ENCODE measurements around the gene IARS1. TPM values are rescaled to one million over a fixed set of nuclear protein-coding genes. Genes with fewer than 3 reads are reported as not detected.

Gene IARS1
- total and polyA plus RNA-seq, 2 of the 13 experiments (the other 11 are each of a cell fraction or from before 2014, with no cell fraction given) = 55.9 to 185 TPM

GRCh38 chr9:92279302-92279701, 14.2 kb downstream of the IARS1 start:
- POLR2A ChIA-PET = interaction anchor here (1.1 kb wide), 1 partner anchor 9 kb away, joined by 3 read pairs; no protein-coding TSS in a partner anchor
- Histone ChIP-seq H4K20me1 (ENCODE audit: insufficient read depth, low read length) (peaks cover 13% of the 10 kb centered on the region), H3K4me3 (replicated peaks in 1 of 3; ENCODE audit: insufficient read depth in 1 of 3, low read depth in 2 of 3, low read length in 3 of 3) (no peak overlapping the region), H3K9ac (ENCODE audit: insufficient read depth, low read depth, low read length) (no peak overlapping the region), H3K4me2 (ENCODE audit: low read depth, low read length) (no peak overlapping the region), H3K79me2 (ENCODE audit: insufficient read depth, low read length) (peaks cover 8% of the 10 kb centered on the region), H2AFZ (ENCODE audit: low read length) (no peak overlapping the region), H3K36me3 (replicated peaks in 1 of 2; ENCODE audit: control insufficient read depth in 1 of 2, insufficient read depth in 2 of 2, low read length in 2 of 2) (peaks cover 28 to 92% of the 10 kb centered on the region in 2 experiments), H3K4me1 (ENCODE audit: insufficient read depth, low read length) (no peaks in the 10 kb centered on the region), H3K27me3 (ENCODE audit: control insufficient read depth in 1 of 2, insufficient read depth in 2 of 2, low read length in 2 of 2) (no peaks in the 10 kb centered on the region), H3K9me3 (ENCODE audit: low read length) (no peaks in the 10 kb centered on the region), H3K27ac (ENCODE audit: extremely low read length, insufficient read depth, low read length) (no peak overlapping the region)
- no peak for ATAC-seq
- no peak for DNase-seq (ENCODE audit: low spot score)
- intact Hi-C loops (cut with micrococcal nuclease; ENCODE audit: unreplicated experiment) = no loop called here
- no TSS peak for BruUV-seq (replicated peaks)
- in situ Hi-C loops (cut with HindIII; ENCODE audit: extremely low pct_ligation_motif_present, low pct_unique_long_range_greater_than_20kb) = no loop called here
- CTCF ChIA-PET (ENCODE audit: low intra/inter-chr PET ratio, low total read pairs) = no interaction called here
- 96% methylated on average over 1 of the region's 1 CpG for WGBS (ENCODE audit: low lambda C conversion rate)
- no peak for TF ChIP-seq ZNF724P (CRISPR knock-in tag; IDR thresholded peaks at IDR 0.05; ENCODE audit: borderline replicate concordance)
- no peak for TF ChIP-seq ZNF562 (CRISPR knock-in tag; IDR thresholded peaks at IDR 0.05; ENCODE audit: borderline replicate concordance)
- TF ChIP-seq RBFOX2 (IDR thresholded peaks at IDR 0.05; ENCODE audit: low read depth, low read length) = 0 out of 2 replicates have a peak, but pooled peaks have one; percentile 34
- no peak for FAIRE-seq

- whole genome bisulfite sequencing (ENCODE audit: low lambda C conversion rate) = 95% methylated on average over 2 of the region's 2 CpGs
- no peak for ATAC-seq
- no peak for TF ChIP-seq LBX2 (CRISPR knock-in tag; IDR thresholded peaks at IDR 0.05; ENCODE audit: borderline replicate concordance)
- no peak for TF ChIP-seq ZNF124 (CRISPR knock-in tag; IDR thresholded peaks at IDR 0.05)
- TF ChIP-seq ZNF530 (CRISPR knock-in tag; IDR thresholded peaks at IDR 0.05; ENCODE audit: low read depth) = no peak
- no peak for TF ChIP-seq ARNT (IDR thresholded peaks at IDR 0.05)
- no peak for TF ChIP-seq ZNF263 (CRISPR knock-in tag; IDR thresholded peaks at IDR 0.05)
- TF ChIP-seq REL (CRISPR knock-in tag; conservative IDR thresholded peaks at IDR 0.05) = no peak
- TF ChIP-seq KLF12 (CRISPR knock-in tag; IDR thresholded peaks at IDR 0.05; ENCODE audit: borderline replicate concordance) = no peak
- no peak for TF ChIP-seq ZNF230 (CRISPR knock-in tag; IDR thresholded peaks at IDR 0.05)
- TF ChIP-seq TRAFD1 (CRISPR knock-in tag; IDR thresholded peaks at IDR 0.05; ENCODE audit: borderline replicate concordance) = no peak
- no peak for TF ChIP-seq IRX3 (CRISPR knock-in tag; IDR thresholded peaks at IDR 0.05; ENCODE audit: borderline replicate concordance, low read depth)
- TF ChIP-seq ZNF275 (CRISPR knock-in tag; IDR thresholded peaks at IDR 0.05; ENCODE audit: borderline replicate concordance) = no peak
Observed at GRCh38 chr9:92278110-92278509, 15.4 kb downstream of the IARS1 start.

More at GRCh38 chr9:92278110-92278509, 15.4 kb downstream of the IARS1 start:
- Histone ChIP-seq H4K20me1 (ENCODE audit: insufficient read depth, low read length) (peaks cover 4% of the 10 kb centered on the region; the same call in 1 of the 2 replicates), H3K9ac (ENCODE audit: insufficient read depth, low read depth, low read length) (no peak overlapping the region), H3K27me3 (ENCODE audit: control insufficient read depth in 1 of 2, insufficient read depth in 2 of 2, low read length in 2 of 2) (no peaks in the 10 kb centered on the region), H2AFZ (ENCODE audit: low read length) (no peak overlapping the region), H3K4me3 (replicated peaks in 1 of 3; ENCODE audit: insufficient read depth in 1 of 3, low read depth in 2 of 3, low read length in 3 of 3) (no peak overlapping the region), H3K4me2 (ENCODE audit: low read depth, low read length) (no peak overlapping the region), H3K4me1 (ENCODE audit: insufficient read depth, low read length) (no peaks in the 10 kb centered on the region), H3K27ac (ENCODE audit: extremely low read length, insufficient read depth, low read length) (no peak overlapping the region), H3K36me3 (replicated peaks in 1 of 2; ENCODE audit: control insufficient read depth in 1 of 2, insufficient read depth in 2 of 2, low read length in 2 of 2) (peaks cover 28 to 94% of the 10 kb centered on the region in 2 experiments), H3K9me3 (ENCODE audit: low read length) (no peaks in the 10 kb centered on the region), H3K79me2 (ENCODE audit: insufficient read depth, low read length) (peaks cover 3% of the 10 kb centered on the region)
- DNase-seq (ENCODE audit: low spot score) (no peak), FAIRE-seq (no peak)
- no TSS peak for BruUV-seq (replicated peaks)
- POLR2A ChIA-PET = interaction anchor here (1.1 to 1.4 kb wide), 2 partner anchors 10 to 11 kb away, joined by 3 read pairs; no protein-coding TSS in a partner anchor
- intact Hi-C loops (cut with micrococcal nuclease; ENCODE audit: unreplicated experiment) (no loop called here), in situ Hi-C loops (cut with HindIII; ENCODE audit: extremely low pct_ligation_motif_present, low pct_unique_long_range_greater_than_20kb) (no loop called here)
- CTCF ChIA-PET (ENCODE audit: low intra/inter-chr PET ratio, low total read pairs) = no interaction called here
